HG03159 (cell line): ENCODE measurements around the gene GRK5.
"Not testable (repeated sequence)": the region's sequence is repeated elsewhere in the genome, so short reads cannot be mapped to it uniquely, and the experiment has no call there.

Experiments used
- ATAC-seq: cut with Tn5 transposase; IDR thresholded peaks from one replicate; pipeline ENCODE4 v1.9.1; 2021; ENCODE audit warnings: mild to moderate bottlenecking, moderate library complexity; ENCODE audit not compliant: unreplicated experiment

GRK5 gene

DNA sequence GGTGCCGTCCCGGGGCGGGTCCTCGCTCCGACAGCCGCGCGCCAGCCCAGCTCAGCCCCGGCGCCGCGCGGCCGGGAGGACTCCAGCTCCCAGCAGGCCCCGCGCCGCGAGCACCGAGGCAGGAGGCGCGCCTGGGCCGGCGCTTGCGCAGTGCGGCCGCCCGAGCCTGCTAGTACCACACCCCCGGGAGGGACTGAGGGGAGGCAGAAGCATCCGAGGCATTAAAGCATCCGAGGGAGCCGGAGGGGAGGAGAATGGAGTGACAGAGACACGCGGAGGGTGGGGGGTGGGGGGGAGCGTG, at the start of gene GRK5:
Gene GRK5, plus strand, starts transcription at position 206 of the 301 bp plus-strand sequence. CDS start 347 bp downstream, outside the sequence.
- ATAC-seq = peak; percentile 75

- ATAC-seq = no peak
Observed at GRCh38 chr10:119159332-119159731, 48.0 kb upstream of the GRK5 start.

DNA sequence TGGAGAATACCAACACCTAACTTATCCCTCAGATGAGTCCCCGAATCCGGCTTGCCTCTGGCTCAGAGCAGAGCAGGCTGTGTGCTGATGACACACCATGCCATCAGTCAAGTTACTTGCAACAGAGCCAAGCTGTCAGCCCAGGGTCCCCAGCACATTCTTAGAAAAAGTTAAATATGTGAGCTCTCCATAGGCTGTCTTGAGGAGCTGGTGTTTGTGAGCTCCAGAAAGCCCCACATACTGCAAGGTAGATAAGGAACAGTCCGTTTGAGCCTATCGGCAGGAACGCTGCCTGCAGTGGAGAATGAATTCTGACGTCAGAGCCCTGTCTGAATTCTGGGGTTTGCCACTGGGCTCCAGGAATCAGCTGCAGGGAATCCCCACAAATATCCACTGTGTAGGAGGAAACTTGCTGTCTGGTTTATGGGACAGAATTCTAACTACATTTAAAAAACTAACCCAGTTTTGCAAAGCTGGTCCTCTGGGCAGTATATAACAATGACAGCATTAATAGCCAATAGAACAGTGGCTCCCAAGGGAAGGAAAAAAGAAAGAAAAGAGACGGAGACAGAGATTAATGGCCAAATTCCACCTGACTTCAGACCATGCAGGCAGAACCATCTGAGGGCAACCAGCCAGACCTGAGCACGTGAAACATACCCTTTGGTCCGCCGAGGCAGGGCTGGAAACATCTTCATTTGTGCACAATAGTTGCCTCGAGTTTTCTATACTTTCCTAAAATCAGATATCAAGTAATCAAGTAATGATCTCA, 45.5 kb upstream of the GRK5 start:
- ATAC-seq = no peak

GRCh38 chr10:119162452-119163092, 44.8 kb upstream of the GRK5 start:
- ATAC-seq = no peak

- ATAC-seq = peak; percentile 90
Observed at GRCh38 chr10:119165171-119166117, 41.9 kb upstream of the GRK5 start, which contains the start of gene SFXN4. SFXN4 (minus strand) TSS chr10:119165714; CDS start chr10:119165647, 67 bp downstream.

DNA sequence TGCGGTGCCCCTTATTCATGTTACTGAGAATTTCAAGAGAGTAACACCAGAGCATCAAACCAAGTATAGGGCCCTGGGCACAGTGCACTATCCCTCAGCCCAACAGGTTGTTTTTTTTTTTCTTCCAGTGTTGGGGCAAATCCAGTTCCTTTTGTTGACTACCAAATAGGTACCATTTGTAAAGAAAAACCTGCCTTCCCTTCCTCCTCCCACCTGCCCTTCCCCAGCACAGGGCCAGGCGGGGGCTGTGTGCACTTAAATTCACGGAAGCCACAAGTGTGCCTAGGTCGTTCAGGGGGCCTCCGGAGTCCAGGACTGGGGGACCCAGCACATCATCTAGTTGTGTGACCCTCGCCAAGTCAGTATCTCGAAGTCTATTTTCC, 41.3 kb upstream of the GRK5 start:
- ATAC-seq = peak; percentile 14

- no peak for ATAC-seq
Observed at GRCh38 chr10:119166564-119166963, 40.8 kb upstream of the GRK5 start.

- ATAC-seq = no peak
Observed at GRCh38 chr10:119167041-119167440, 40.3 kb upstream of the GRK5 start.

DNA sequence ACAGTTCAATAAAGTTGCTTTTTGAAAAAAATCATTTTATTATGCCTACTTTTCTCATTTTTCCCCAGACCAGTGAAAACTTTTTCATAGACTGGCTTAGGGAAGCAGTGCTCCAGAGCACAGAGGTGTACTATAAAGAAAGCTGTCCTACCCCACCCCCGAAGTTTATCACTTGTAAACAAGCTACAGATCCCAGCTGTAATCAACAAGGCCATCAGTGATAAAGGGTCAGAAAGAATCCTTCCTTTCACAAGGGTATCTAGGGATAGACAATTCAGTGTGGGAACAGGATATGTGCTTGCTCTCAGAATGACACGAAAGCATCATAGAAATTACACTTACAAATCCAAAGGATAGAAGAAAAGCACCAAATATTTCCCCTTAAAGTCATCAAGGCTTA, 33.3 kb upstream of the GRK5 start:
- no peak for ATAC-seq

GRCh38 chr10:119176166-119176565, 31.2 kb upstream of the GRK5 start:
- ATAC-seq = no peak

GRCh38 chr10:119177708-119178371, 29.5 kb upstream of the GRK5 start:
- peak; percentile 29 for ATAC-seq

- peak; percentile 93 for ATAC-seq
Observed at GRCh38 chr10:119178372-119179119, 28.8 kb upstream of the GRK5 start, which contains the start of gene PRDX3. PRDX3 (minus strand) TSS chr10:119178812; CDS start chr10:119178790, 22 bp downstream.

DNA sequence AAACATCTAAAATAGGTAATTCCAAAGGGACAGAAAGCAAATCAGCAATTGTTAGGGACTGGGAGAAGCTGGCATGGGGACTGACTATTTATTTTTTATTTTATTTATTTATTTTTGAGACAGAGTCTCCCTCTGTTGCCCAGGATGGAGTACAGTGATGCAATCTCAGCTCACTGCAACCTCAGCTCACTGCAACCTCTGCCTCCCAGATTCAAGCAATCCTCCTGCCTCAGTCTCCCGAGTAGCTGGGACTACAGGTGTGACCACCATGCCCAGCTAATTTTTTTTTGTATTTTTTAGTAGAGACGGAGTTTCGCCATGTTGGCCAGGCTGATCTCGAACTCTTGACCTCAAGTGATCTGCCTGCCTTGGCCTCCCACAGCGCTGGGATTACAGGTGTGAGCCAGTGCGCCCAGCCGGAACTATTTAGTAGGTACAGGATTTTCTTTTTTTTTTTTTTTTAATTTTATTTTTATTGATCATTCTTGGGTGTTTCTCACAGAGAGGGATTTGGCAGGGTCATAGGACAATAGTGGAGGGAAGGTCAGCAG, 26.4 kb upstream of the GRK5 start:
- not testable (repeated sequence) for ATAC-seq

DNA sequence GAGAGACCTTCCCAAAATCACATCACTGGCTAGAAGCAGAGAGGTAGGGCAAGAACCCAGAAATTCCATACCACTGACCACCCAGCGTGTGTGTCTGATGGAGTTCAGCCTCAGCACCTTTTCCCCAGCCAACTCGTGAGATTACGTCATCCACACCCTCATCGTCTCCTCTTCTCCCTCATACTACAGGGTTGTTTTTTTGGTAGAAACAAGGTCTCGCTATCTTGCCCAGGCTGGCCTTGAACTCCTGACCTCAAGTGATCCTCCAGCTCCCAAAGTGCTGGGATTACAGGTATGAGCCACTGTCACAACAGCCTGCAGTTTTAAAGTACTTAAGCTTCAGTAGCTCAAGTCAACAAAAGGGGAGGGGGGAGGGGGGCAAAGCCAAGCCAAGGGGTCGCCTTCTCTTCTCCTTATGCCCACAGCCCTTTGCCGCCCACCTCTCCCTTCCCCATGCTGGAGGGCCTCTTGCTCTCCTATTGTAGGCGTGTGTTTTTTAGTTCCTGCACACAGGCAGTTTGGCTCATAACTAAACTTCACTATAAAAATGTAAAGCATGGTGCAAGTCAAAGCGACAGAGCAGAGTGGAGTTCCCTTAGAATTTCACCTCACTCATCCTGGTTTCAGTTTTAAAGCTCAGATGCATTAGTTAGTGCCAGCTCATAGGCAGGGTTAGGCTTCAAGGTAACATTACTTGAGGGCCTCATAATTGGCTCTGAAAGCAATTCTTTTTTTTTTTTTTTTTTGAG, 23.5 kb upstream of the GRK5 start:
- ATAC-seq = no peak

GRCh38 chr10:119189811-119190282, 17.5 kb upstream of the GRK5 start:
- no peak for ATAC-seq

DNA sequence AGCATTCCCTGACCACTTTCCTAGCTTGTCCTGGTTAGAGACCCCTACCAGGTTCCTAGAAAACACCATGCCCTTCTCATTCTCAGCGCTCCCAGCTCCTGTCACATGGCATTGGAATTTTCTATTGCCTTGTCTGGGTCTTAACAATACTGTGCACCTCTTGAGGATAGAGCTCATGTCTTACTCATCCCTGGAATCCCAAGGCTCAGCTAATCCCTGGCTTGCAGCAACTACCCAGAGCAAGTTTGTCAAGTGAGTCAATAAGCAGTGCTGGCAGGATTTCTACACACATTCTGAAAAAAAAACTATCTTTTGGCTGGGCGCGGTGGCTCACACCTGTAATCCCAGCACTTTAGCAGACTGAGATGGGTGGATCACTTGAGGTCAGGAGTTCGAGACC, 17.0 kb upstream of the GRK5 start:
- ATAC-seq = no peak

DNA sequence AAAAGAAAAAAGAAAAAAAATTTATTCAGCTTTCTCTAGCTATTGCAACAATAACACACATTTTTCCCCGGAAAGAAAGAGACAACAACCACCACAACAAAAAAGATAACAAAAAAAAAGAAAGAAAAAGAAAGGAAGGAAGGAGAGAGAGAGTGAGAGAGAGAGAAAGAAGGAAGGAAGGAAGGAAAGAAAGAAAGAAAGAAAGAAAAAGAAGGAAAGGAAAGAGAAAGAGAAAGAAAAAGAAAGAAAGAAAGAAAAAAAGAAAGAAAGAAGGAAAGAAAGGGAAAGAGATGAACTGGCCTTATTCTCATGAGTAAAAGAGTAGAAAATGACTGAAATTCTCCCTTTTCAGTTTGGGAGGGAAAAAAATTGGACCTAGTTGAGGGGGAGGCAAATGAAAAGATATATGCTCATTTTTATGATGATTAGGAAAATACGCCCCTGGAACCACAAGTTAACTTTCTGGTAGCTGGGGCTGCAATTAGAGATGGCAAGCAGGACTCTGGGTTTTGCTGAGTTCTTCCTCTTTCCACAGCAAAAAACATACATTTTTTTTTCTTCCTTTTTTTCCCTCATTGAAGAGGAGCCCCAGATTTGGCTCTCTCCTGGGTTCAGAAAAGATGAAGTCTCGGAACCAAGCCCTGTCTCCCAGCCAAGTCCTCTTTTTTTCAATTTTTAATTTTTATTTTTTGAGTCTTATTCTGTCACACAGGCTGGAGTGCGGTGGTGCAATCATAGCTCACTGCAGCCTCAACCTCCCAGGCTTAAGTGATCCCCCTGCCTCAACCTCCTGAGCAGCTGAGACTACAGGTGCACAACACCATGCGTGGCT, 16.2 kb upstream of the GRK5 start:
- ATAC-seq = no peak

DNA sequence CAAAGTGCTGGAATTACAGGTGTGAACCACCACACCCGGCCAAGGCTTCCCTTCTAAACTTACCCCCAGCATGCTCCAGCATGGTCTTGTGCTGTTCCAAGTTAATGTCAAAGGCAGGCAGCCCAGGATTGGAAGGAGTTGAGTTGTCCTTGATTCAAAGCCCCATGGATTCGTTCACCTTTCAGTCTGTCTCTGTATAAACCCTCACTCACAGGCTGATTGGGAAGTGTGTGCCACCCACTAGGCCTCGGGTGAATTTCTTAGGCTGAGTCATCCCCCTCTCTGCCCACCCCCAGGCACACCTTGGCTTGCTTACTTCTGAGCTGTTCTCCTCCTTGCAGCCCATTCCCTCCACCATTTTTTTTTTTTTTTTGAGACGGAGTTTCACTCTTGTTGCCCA, 15.5 kb upstream of the GRK5 start:
- no peak for ATAC-seq
